Measurements from ENCODE around the gene PNMA6A. TPM values are rescaled to one million over a fixed set of nuclear protein-coding genes. Genes with fewer than 3 reads are reported as not detected.
"Not testable (repeated sequence)": the region's sequence is repeated elsewhere in the genome, so short reads cannot be mapped to it uniquely, and the experiment has no call there.

Gene PNMA6A
- total RNA-seq, 4 donors from 2014 or later = 0.68 TPM; not detected in 3

- Histone ChIP-seq H3K4me1 (peaks cover 0 to under 1% (median 0%) of the 10 kb centered on the region in 4 donors), H3K27ac (no peak overlapping the region), H3K9me3 (no peaks in the 10 kb centered on the region), H3K27me3 (no peaks in the 10 kb centered on the region), H3K4me3 (no peak overlapping the region), H3K36me3 (no peaks in the 10 kb centered on the region)
- intact Hi-C loops (cut with DNase I; ENCODE audit: low total_unique reads) = no loop called here
- WGBS, 2 donors (ENCODE audit: low coverage in 1 of 2) = 33% methylated on average over 2 to 3 of the region's 3 CpGs
- DNase-seq = no peak
- in situ Hi-C loops (cut with MboI; ENCODE audit: low pct_ligation_motif_present in 1 of 4, low pct_unique_long_range_greater_than_20kb in 1 of 4, low sequenced_read_pairs in 3 of 4) = no loop called here
- TF ChIP-seq EP300 (IDR thresholded peaks at IDR 0.05; ENCODE audit: low read depth) (no peak), POLR2A (IDR thresholded peaks at IDR 0.05) (no peak), POLR2AphosphoS5 (IDR thresholded peaks at IDR 0.05) (no peak), CTCF (IDR thresholded peaks at IDR 0.05) (no peak)
Measured at GRCh38 chrX:153061732-153062131, 10.5 kb upstream of the PNMA6A start.

GRCh38 chrX:153063315-153063714 is 8.9 kb upstream of the PNMA6A start:
- no peaks in the 10 kb centered on the region for H3K4me1 ChIP-seq
- H3K36me3 ChIP-seq = no peaks in the 10 kb centered on the region
- H3K9me3 ChIP-seq = no peaks in the 10 kb centered on the region
- no peaks in the 10 kb centered on the region for H3K27me3 ChIP-seq
- DNase-seq = no peak
- H3K4me3 ChIP-seq = no peak overlapping the region
- intact Hi-C loops (cut with DNase I; ENCODE audit: low total_unique reads) = no loop called here
- no peak for TF ChIP-seq CTCF (IDR thresholded peaks at IDR 0.05)
- TF ChIP-seq POLR2A (IDR thresholded peaks at IDR 0.05) = no peak
- no peak for TF ChIP-seq EP300 (IDR thresholded peaks at IDR 0.05; ENCODE audit: low read depth)
- TF ChIP-seq POLR2AphosphoS5 (IDR thresholded peaks at IDR 0.05) = no peak
- in situ Hi-C loops (cut with MboI; ENCODE audit: low pct_ligation_motif_present in 1 of 4, low pct_unique_long_range_greater_than_20kb in 1 of 4, low sequenced_read_pairs in 3 of 4) = no loop called here
- H3K27ac ChIP-seq = no peak overlapping the region

GRCh38 chrX:153064061-153064460 is 8.2 kb upstream of the PNMA6A start:
- Histone ChIP-seq H3K4me3 (no peak overlapping the region), H3K9me3 (no peaks in the 10 kb centered on the region), H3K27ac (no peak overlapping the region), H3K27me3 (no peaks in the 10 kb centered on the region), H3K36me3 (no peaks in the 10 kb centered on the region), H3K4me1 (no peaks in the 10 kb centered on the region)
- in situ Hi-C loops (cut with MboI; ENCODE audit: low pct_ligation_motif_present in 1 of 4, low pct_unique_long_range_greater_than_20kb in 1 of 4, low sequenced_read_pairs in 3 of 4) = no loop called here
- DNase-seq = no peak
- intact Hi-C loops (cut with DNase I; ENCODE audit: low total_unique reads) = no loop called here
- WGBS, 2 donors (ENCODE audit: low coverage in 1 of 2) = 67% methylated on average over 2 of the region's 2 CpGs; no CpG with 5 or more reads in 1 of the 2 donors
- TF ChIP-seq POLR2A (IDR thresholded peaks at IDR 0.05) (no peak), POLR2AphosphoS5 (IDR thresholded peaks at IDR 0.05) (no peak), EP300 (IDR thresholded peaks at IDR 0.05; ENCODE audit: low read depth) (no peak), CTCF (IDR thresholded peaks at IDR 0.05) (no peak)

GRCh38 chrX:153065389-153065788 is 6.9 kb upstream of the PNMA6A start:
- TF ChIP-seq CTCF (IDR thresholded peaks at IDR 0.05) (no peak), POLR2AphosphoS5 (IDR thresholded peaks at IDR 0.05) (no peak), POLR2A (IDR thresholded peaks at IDR 0.05) (no peak), EP300 (IDR thresholded peaks at IDR 0.05; ENCODE audit: low read depth) (no peak)
- no peaks in the 10 kb centered on the region for H3K9me3 ChIP-seq
- H3K27ac ChIP-seq = no peak overlapping the region
- DNase-seq = no peak
- intact Hi-C loops (cut with DNase I; ENCODE audit: low total_unique reads) (no loop called here), in situ Hi-C loops (cut with MboI; ENCODE audit: low pct_ligation_motif_present in 1 of 4, low pct_unique_long_range_greater_than_20kb in 1 of 4, low sequenced_read_pairs in 3 of 4) (no loop called here)
- H3K4me3 ChIP-seq = no peak overlapping the region
- 64% methylated on average over 6 of the region's 6 CpGs; no CpG with 5 or more reads in 1 of the 2 donors for WGBS, 2 donors (ENCODE audit: low coverage in 1 of 2)
- H3K36me3 ChIP-seq = no peaks in the 10 kb centered on the region
- H3K27me3 ChIP-seq = no peaks in the 10 kb centered on the region
- no peaks in the 10 kb centered on the region for H3K4me1 ChIP-seq

GRCh38 chrX:153066402-153066801 is 5.9 kb upstream of the PNMA6A start:
- in situ Hi-C loops (cut with MboI; ENCODE audit: low pct_ligation_motif_present in 1 of 4, low pct_unique_long_range_greater_than_20kb in 1 of 4, low sequenced_read_pairs in 3 of 4); H3K4me1 ChIP-seq; H3K4me3 ChIP-seq; H3K9me3 ChIP-seq; DNase-seq; H3K27me3 ChIP-seq; intact Hi-C loops (cut with DNase I; ENCODE audit: low total_unique reads); H3K27ac ChIP-seq; H3K36me3 ChIP-seq: not testable (repeated sequence)
- no CpG with 5 or more reads among the region's 12 CpGs for WGBS, 2 donors (ENCODE audit: low coverage in 1 of 2)

GRCh38 chrX:153073331-153073730 is 1.1 kb downstream of the PNMA6A start:
- H3K4me3 ChIP-seq; H3K36me3 ChIP-seq; H3K9me3 ChIP-seq; H3K27me3 ChIP-seq; intact Hi-C loops (cut with DNase I; ENCODE audit: low total_unique reads); H3K4me1 ChIP-seq; H3K27ac ChIP-seq; DNase-seq; in situ Hi-C loops (cut with MboI; ENCODE audit: low pct_ligation_motif_present in 1 of 4, low pct_unique_long_range_greater_than_20kb in 1 of 4, low sequenced_read_pairs in 3 of 4): not testable (repeated sequence)
- WGBS, 2 donors (ENCODE audit: low coverage in 1 of 2) = no CpG with 5 or more reads among the region's 29 CpGs

Data from transverse colon (tissue), 4 donors.